Measurements from ENCODE around the gene UNKL. TPM values are rescaled to one million over a fixed set of nuclear protein-coding genes. Genes with fewer than 3 reads are reported as not detected.
A peak's percentile ranks its signal among the peaks of the same experiment; 100 is the strongest.

UNKL gene
- total RNA-seq, 2 experiments from 2014 or later: 19.6 to 24.9 TPM

DNA sequence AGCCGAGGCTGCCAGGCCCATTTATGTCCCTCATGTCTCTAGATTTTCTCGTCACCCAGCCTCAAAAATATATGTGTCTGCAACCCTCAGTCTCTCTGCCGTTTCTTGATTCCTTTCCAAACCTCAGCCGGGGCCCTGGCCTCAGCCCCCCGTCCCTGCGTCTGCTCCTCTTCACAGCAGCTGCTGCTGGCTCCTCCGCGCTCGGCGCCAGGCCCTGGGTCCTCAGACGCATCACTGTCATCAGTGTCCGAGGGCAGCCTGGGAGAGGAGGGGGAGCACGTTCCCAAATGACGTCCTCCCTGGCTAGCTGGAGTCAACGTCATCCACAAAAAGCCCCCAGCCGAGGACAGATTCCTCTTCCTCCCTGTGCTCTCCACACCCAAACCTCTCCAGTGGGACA, 65.2 kb downstream of the UNKL start:
- Mint-ChIP-seq H3K36me3 (ENCODE audit: low read depth) (no peaks in the 10 kb centered on the region), H3K27me3 (ENCODE audit: low read depth) (no peaks in the 10 kb centered on the region), H3K9me3 (ENCODE audit: insufficient read depth) (no peaks in the 10 kb centered on the region), H3K4me3 (no peak overlapping the region), H3K27ac (no peak overlapping the region), H3K4me1 (ENCODE audit: low read depth) (peaks cover 30% of the 10 kb centered on the region)
- POLR2A ChIA-PET: interaction anchor here (1.4 kb wide), 1 partner anchor 72 kb away, joined by 5 read pairs; the partner anchor contains the start of gene UQCC4
- no peak for ATAC-seq
- CTCF ChIA-PET: no interaction called here
- DNase-seq: no peak

DNA sequence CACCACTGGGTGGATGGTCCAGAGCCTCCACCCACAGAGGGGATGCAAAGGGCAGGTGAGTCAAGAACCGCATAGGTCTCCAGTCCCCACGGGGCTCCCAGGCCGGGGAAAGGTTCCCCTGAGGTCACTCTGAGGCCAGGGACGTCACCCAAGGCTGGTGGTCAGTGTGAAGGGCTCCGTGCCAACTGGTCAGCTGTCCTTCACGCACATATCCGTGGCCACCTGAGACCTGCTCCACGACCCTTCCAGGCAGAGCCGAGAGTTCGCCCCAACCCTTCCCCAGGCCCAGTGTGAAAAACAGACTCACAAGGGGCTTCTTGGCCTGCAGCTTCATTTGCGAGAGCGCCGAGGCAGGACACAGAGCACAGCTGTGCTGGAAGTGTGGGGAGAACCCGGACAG, 65.6 kb downstream of the UNKL start:
- H3K36me3 Mint-ChIP-seq (ENCODE audit: low read depth): no peaks in the 10 kb centered on the region

DNA sequence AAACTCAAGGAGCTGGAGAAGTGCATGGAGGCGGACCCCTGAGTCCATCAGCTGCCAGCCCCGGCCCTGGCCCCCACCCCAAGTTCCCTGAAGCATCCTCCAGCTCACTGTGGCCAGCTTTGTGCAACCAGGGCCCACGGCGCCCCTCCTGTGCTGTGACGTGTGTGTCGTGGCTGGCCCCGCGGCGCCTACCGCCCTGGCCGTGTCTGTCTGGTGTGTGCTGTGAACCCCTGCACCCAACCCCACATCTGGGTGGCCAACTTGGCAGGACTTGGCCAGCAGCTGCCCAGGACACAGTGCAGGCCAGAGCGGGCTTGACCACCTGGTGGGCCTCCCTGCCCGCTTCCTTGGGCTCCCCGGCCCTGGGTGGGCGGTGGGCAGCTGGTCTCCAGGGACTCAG, 66.1 kb downstream of the UNKL start:
- H3K27me3 Mint-ChIP-seq (ENCODE audit: low read depth): no peaks in the 10 kb centered on the region
- CTCF ChIA-PET: interaction anchor here (1.9 kb wide), 1 partner anchor 16 kb away, joined by 7 read pairs; no protein-coding TSS in a partner anchor
- no peak overlapping the region for H3K4me3 Mint-ChIP-seq
- H3K9me3 Mint-ChIP-seq (ENCODE audit: insufficient read depth): no peaks in the 10 kb centered on the region
- DNase-seq (no peak), ATAC-seq (no peak)
- POLR2A ChIA-PET: interaction anchor here (1.4 kb wide), 1 partner anchor 72 kb away, joined by 5 read pairs; the partner anchor contains the start of gene UQCC4
- no peaks in the 10 kb centered on the region for H3K36me3 Mint-ChIP-seq (ENCODE audit: low read depth)
- H3K4me1 Mint-ChIP-seq (ENCODE audit: low read depth): peaks cover 23% of the 10 kb centered on the region
- H3K27ac Mint-ChIP-seq: no peak overlapping the region

More for the DNA sequence above, 65.6 kb downstream of the UNKL start:
- no peak for DNase-seq
- ChIA-PET CTCF (interaction anchor here (1.9 kb wide), 1 partner anchor 15 kb away, joined by 7 read pairs; no protein-coding TSS in a partner anchor), POLR2A (interaction anchor here (1.4 kb wide), 1 partner anchor 72 kb away, joined by 5 read pairs; the partner anchor contains the start of gene UQCC4)
- no peaks in the 10 kb centered on the region for H3K9me3 Mint-ChIP-seq (ENCODE audit: insufficient read depth)
- H3K4me3 Mint-ChIP-seq: no peak overlapping the region
- H3K27me3 Mint-ChIP-seq (ENCODE audit: low read depth): no peaks in the 10 kb centered on the region
- H3K4me1 Mint-ChIP-seq (ENCODE audit: low read depth): peaks cover 27% of the 10 kb centered on the region
- no peak overlapping the region for H3K27ac Mint-ChIP-seq
- ATAC-seq: no peak

DNA sequence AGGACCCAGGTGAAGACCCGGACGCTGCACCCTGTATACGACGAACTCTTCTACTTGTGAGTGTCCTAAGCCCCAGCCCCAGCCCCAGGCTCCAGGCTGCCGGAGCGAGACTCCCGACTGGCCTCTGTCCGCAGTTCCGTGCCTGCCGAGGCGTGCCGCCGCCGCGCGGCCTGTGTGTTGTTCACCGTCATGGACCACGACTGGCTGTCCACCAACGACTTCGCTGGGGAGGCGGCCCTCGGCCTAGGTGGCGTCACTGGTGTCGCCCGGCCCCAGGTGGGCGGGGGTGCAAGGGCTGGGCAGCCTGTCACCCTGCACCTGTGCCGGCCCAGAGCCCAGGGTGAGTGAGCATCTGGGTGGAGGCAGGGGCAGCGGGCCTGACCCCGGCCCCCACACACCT, 66.5 kb downstream of the UNKL start:
- ChIA-PET CTCF (interaction anchor here (1.9 kb wide), 1 partner anchor 16 kb away, joined by 7 read pairs; no protein-coding TSS in a partner anchor), POLR2A (interaction anchor here (1.4 kb wide), 1 partner anchor 73 kb away, joined by 5 read pairs; the partner anchor contains the start of gene UQCC4)
- peaks cover 23% of the 10 kb centered on the region for H3K4me1 Mint-ChIP-seq (ENCODE audit: low read depth)
- no peaks in the 10 kb centered on the region for H3K27me3 Mint-ChIP-seq (ENCODE audit: low read depth)
- no peak overlapping the region for H3K27ac Mint-ChIP-seq
- H3K4me3 Mint-ChIP-seq: no peak overlapping the region
- DNase-seq (no peak), ATAC-seq (no peak)
- H3K9me3 Mint-ChIP-seq (ENCODE audit: insufficient read depth): no peaks in the 10 kb centered on the region
- H3K36me3 Mint-ChIP-seq (ENCODE audit: low read depth): no peaks in the 10 kb centered on the region

DNA sequence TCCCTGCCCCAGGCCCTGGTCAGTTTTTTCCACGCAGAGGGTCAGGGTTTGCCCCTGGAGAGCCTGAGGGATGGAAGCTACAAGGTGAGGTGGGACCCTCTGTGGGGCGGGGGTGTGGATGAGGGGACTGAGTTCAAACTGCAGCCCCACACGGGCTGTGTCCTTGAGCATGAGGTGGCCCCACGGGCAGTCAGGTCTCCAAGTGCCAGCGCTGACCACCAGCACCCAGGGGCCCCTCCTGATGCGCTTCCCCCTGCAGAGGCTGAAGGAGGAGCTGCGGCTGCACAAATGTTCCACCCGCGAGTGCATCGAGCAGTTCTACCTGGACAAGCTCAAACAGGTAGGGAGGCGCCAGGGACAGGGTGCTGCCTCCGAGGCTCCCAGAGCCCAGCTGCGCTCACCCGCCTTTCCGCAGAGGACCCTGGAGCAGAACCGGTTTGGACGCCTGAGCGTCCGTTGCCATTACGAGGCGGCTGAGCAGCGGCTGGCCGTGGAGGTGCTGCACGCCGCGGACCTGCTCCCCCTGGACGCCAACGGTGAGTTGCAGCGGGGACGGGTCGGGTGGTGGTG, 67.1 kb downstream of the UNKL start:
- Mint-ChIP-seq H3K4me3 (no peak overlapping the region), H3K27ac (no peak overlapping the region), H3K27me3 (ENCODE audit: low read depth) (no peaks in the 10 kb centered on the region), H3K36me3 (ENCODE audit: low read depth) (no peaks in the 10 kb centered on the region), H3K9me3 (ENCODE audit: insufficient read depth) (no peaks in the 10 kb centered on the region), H3K4me1 (ENCODE audit: low read depth) (peaks cover 23% of the 10 kb centered on the region)
- no peak for ATAC-seq
- ChIA-PET POLR2A (no interaction called here), CTCF (interaction anchor here (1.9 kb wide), 1 partner anchor 17 kb away, joined by 7 read pairs; no protein-coding TSS in a partner anchor)
- DNase-seq: no peak

DNA sequence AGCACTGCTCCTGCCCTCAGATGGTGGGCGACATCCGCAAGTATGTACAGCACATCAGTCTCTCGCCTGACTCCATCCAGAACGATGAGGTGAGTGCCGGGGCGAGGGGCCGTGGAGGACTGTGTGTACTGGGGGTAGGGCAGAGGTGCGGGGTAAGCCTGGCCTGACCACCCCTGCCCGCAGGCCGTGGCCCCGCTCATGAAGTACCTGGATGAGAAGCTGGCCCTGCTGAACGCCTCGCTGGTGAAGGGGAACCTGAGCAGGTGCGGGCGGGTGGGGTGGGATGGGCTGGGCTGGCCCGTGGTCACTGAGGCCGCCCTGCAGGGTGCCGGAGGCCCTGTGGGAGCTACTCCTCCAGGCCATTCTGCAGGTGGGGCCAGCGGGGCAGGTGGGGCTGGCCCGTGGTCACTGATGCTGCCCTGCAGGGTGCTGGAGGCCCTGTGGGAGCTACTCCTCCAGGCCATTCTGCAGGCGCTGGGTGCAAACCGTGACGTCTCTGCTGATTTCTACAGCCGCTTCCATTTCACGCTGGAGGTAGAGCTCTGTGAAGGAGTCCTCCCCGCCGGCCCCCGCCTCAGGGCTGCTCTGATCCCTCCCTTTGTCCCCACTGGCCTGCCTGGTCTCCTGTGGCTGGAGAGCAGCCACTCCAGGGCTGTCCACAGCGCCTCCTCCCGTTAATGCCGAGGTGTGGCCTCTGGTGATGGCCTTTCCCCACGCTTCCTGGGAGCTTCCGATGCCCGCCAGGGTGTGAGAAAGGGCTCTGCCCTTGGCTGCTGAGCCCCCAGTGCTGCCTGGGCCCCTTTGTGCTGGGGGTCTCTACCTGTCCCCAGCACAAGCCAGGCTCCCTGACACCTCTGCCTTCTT, 67.8 kb downstream of the UNKL start:
- Mint-ChIP-seq H3K27me3 (ENCODE audit: low read depth) (no peaks in the 10 kb centered on the region), H3K36me3 (ENCODE audit: low read depth) (no peaks in the 10 kb centered on the region), H3K4me3 (no peak overlapping the region), H3K4me1 (ENCODE audit: low read depth) (peaks cover 26% of the 10 kb centered on the region), H3K9me3 (ENCODE audit: insufficient read depth) (no peaks in the 10 kb centered on the region), H3K27ac (no peak overlapping the region)
- DNase-seq (no peak), ATAC-seq (no peak)
- ChIA-PET CTCF (interaction anchor here (1.9 kb wide), 1 partner anchor 17 kb away, joined by 7 read pairs; no protein-coding TSS in a partner anchor), POLR2A (interaction anchor here (0.9 kb wide), 1 partner anchor 37 kb away, joined by 3 read pairs; no protein-coding TSS in a partner anchor)

DNA sequence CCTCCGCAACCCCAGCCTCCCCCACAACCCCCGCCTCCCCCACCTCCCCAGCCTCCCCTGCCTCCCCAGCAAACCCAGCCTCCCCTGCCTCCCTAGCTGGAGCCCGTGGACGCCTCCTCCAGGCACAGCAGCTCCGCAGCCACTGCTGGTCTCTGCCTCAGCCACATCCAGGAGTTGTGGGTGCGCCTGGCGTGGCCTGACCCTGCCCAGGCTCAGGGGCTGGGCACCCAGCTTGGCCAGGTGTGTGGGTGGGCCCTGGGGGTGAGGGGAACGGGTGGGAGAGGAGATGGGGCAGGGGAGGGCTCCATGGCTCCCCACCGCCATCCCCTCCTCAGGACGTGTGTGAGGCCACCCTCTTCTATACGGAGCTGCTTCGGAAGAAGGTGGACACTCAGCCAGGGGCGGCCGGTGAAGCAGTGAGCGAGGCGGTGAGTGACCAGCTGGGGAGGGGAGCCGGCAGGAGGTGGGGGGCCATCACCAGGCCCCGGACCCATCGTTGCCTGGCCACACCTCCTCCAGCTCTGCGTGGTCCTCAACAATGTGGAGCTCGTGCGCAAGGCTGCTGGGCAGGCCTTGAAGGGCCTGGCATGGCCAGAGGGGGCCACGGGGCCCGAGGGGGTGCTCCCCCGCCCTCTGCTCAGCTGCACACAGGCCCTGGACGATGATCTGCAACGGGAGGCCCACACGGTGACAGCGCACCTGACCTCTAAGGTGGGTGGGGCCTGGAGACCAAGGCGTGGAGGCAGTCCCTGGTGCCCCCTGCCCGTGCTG, 68.7 kb downstream of the UNKL start:
- ChIA-PET POLR2A (interaction anchor here (0.9 kb wide), 1 partner anchor 38 kb away, joined by 3 read pairs; no protein-coding TSS in a partner anchor), CTCF (no interaction called here)
- ATAC-seq (no peak), DNase-seq (no peak)
- Mint-ChIP-seq H3K9me3 (ENCODE audit: insufficient read depth) (no peaks in the 10 kb centered on the region), H3K4me3 (no peak overlapping the region), H3K4me1 (ENCODE audit: low read depth) (peaks cover 26% of the 10 kb centered on the region), H3K27me3 (ENCODE audit: low read depth) (no peaks in the 10 kb centered on the region), H3K36me3 (ENCODE audit: low read depth) (no peaks in the 10 kb centered on the region), H3K27ac (no peak overlapping the region)

DNA sequence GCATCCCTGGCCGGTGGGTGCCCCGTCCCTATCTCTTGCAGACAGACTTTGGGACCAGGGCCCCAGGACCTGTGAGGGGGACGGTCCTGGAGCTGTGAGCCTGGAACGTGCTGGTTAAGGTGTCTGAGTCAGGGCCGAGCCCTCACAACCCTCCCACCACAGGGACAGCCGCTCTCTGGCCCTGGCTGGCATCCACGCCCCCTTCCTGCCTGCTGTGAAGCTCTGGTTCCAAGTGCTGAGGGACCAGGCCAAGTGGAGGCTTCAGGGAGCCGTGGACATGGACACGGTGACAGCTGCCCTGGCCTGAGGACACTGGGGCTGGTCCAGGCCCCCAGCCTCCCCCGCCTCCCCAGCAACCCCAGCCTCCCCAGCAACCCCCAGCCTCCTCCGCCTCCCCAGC, 69.4 kb downstream of the UNKL start:
- H3K27ac Mint-ChIP-seq: no peak overlapping the region
- no peaks in the 10 kb centered on the region for H3K9me3 Mint-ChIP-seq (ENCODE audit: insufficient read depth)
- no peaks in the 10 kb centered on the region for H3K36me3 Mint-ChIP-seq (ENCODE audit: low read depth)
- DNase-seq: no peak
- no peak for ATAC-seq
- no peak overlapping the region for H3K4me3 Mint-ChIP-seq
- POLR2A ChIA-PET: no interaction called here
- H3K4me1 Mint-ChIP-seq (ENCODE audit: low read depth): peaks cover 19% of the 10 kb centered on the region
- no peaks in the 10 kb centered on the region for H3K27me3 Mint-ChIP-seq (ENCODE audit: low read depth)
- CTCF ChIA-PET: interaction anchor here (1.1 kb wide), 1 partner anchor 20 kb away, joined by 3 read pairs; no protein-coding TSS in a partner anchor

DNA sequence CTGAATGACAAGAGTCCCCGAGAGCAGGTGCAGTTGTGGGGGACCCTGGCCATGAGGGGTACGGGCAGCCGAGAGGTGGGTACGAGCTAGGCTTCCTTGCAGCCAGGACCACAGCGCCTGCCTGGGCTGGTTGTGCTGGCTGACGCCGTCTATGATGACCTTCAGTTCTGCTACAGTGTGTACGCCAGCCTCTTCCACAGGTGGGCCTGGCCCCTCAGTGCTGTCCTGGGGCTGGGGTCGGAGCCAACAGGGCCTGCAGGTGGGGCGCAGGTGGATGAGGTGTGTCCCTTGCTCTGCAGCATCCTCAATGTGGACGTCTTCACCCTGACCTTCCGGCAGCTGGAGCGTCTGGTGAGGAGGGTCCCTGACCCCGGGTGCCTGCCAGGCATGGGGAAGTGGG, 70.0 kb downstream of the UNKL start:
- DNase-seq: no peak
- POLR2A ChIA-PET: no interaction called here
- Mint-ChIP-seq H3K27ac (no peak overlapping the region), H3K27me3 (ENCODE audit: low read depth) (no peaks in the 10 kb centered on the region), H3K9me3 (ENCODE audit: insufficient read depth) (no peaks in the 10 kb centered on the region), H3K36me3 (ENCODE audit: low read depth) (no peaks in the 10 kb centered on the region), H3K4me3 (no peak overlapping the region), H3K4me1 (ENCODE audit: low read depth) (peaks cover 17% of the 10 kb centered on the region)
- CTCF ChIA-PET: interaction anchor here (1.1 kb wide), 1 partner anchor 21 kb away, joined by 3 read pairs; no protein-coding TSS in a partner anchor
- ATAC-seq: no peak

DNA sequence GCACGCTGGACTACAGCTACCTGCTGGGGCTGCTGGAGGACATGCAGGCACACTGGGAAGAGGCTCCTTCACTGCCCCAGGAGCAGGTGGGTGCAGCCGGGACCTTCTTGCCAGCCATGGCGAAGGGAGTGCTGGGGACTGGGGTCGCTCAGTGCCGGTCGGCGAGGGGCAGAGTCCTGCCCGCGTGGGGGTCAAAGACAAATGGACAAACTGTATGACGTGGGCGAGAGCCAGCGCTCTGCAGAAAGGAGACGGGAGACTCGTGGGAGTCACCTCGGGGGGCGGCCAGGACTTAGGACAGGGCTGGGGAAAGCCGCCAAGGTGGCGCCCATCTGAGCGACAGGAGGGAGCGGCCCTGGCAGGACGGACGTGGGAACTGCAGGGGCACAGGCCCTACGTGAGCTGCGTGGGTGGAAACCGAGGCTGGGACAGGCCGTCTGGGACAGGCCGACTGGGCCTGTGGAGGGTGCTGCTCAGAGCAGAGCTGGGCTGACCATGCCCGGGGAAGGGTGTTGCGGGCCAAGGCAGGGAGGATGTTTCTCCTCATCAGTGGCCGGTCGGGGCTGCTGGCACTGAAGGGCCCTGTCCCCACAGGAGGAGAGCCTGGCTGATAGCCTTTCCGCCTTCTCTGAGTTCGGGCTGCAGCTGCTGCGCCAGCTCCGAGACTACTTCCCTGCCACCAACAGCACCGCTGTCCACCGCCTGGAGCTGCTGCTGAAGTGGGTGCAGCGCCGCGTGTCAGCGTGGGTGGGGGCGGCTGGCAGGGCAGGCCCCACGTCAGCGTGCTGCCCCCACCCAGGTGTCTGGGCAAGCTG, 70.9 kb downstream of the UNKL start:
- Mint-ChIP-seq H3K27me3 (ENCODE audit: low read depth) (no peaks in the 10 kb centered on the region), H3K4me3 (peak overlapping the region; percentile 72), H3K27ac (peak overlapping the region; percentile 81), H3K9me3 (ENCODE audit: insufficient read depth) (no peaks in the 10 kb centered on the region), H3K36me3 (ENCODE audit: low read depth) (no peaks in the 10 kb centered on the region), H3K4me1 (ENCODE audit: low read depth) (peaks cover 17% of the 10 kb centered on the region)
- ChIA-PET POLR2A (interaction anchor here (1.0 to 1.6 kb wide), 3 partner anchors 12 to 78 kb away, joined by 4 to 6 read pairs (median 4); partner anchors contain the start of gene UBE2I), CTCF (interaction anchor here (1.2 to 1.5 kb wide), 2 partner anchors 12 to 43 kb away, joined by 4 to 8 read pairs; no protein-coding TSS in a partner anchor)
- DNase-seq: no peak
- no peak for ATAC-seq
